Peyer's patch (tissue), 4 donors: Measurements from ENCODE around the gene PRDX2.
"Not testable (repeated sequence)": the region's sequence is repeated elsewhere in the genome, so short reads cannot be mapped to it uniquely, and the experiment has no call there.

Experiments used
- POLR2A ChIP-seq, 2 donors: fragments of 450-650 bp; IDR thresholded peaks; one replicate each; pipeline ENCODE4 v1.5.1; 2017; ENCODE audit warnings: antibody characterized with exemption in 2 of 2, mild to moderate bottlenecking in 2 of 2, moderate library complexity in 2 of 2
- TF ChIP-seq, protein P1 (sequence below), 6 experiments: fragments of 450-650 bp in 4 of 6; fragments of 200-600 bp in 2 of 6; sonication (generic) in 1 of 6; IDR thresholded peaks; one replicate each; pipeline ENCODE4 v1.5.1; 2017 to 2019; ENCODE audit warnings: antibody characterized with exemption in 6 of 6, mild to moderate bottlenecking in 3 of 6, moderate library complexity in 1 of 6

DNA sequence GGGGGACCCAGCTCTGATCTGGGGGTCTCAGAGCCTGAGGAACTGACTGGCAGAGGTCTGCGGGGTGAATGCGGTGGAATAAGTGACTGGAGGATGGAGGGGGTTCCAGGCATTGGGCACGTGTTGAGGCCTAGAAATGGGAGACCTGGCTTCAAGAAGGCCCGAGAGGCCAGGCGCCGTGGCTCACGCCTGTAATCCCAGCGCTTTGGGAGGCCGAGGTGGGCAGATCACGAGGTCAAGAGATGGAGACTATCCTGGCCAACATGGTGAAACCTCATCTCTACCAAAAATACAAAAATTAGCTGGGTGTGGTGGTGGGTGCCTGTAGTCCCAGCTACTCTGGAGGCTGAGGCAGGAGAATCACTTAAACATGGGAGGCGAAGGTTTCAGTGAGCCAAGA is 16.2 kb upstream of the PRDX2 start:
- TF ChIP-seq, protein P1, sequence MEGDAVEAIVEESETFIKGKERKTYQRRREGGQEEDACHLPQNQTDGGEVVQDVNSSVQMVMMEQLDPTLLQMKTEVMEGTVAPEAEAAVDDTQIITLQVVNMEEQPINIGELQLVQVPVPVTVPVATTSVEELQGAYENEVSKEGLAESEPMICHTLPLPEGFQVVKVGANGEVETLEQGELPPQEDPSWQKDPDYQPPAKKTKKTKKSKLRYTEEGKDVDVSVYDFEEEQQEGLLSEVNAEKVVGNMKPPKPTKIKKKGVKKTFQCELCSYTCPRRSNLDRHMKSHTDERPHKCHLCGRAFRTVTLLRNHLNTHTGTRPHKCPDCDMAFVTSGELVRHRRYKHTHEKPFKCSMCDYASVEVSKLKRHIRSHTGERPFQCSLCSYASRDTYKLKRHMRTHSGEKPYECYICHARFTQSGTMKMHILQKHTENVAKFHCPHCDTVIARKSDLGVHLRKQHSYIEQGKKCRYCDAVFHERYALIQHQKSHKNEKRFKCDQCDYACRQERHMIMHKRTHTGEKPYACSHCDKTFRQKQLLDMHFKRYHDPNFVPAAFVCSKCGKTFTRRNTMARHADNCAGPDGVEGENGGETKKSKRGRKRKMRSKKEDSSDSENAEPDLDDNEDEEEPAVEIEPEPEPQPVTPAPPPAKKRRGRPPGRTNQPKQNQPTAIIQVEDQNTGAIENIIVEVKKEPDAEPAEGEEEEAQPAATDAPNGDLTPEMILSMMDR (IDR thresholded peaks at IDR 0.05) = not testable (repeated sequence)
- TF ChIP-seq POLR2A (IDR thresholded peaks at IDR 0.05) = not testable (repeated sequence)
